GM18508 (cell line): ENCODE measurements around the gene ZSWIM7.
"Not testable (repeated sequence)": the region's sequence is repeated elsewhere in the genome, so short reads cannot be mapped to it uniquely, and the experiment has no call there.

Experiments used
- ATAC-seq: cut with Tn5 transposase; IDR thresholded peaks from one replicate; pipeline ENCODE4 v1.9.1; 2021; ENCODE audit warnings: moderate number of reproducible peaks; ENCODE audit not compliant: insufficient read depth, unreplicated experiment

The ZSWIM7 gene

GRCh38 chr17:15936481-15936880, 63.0 kb downstream of the ZSWIM7 start:
- not testable (repeated sequence) for ATAC-seq

DNA sequence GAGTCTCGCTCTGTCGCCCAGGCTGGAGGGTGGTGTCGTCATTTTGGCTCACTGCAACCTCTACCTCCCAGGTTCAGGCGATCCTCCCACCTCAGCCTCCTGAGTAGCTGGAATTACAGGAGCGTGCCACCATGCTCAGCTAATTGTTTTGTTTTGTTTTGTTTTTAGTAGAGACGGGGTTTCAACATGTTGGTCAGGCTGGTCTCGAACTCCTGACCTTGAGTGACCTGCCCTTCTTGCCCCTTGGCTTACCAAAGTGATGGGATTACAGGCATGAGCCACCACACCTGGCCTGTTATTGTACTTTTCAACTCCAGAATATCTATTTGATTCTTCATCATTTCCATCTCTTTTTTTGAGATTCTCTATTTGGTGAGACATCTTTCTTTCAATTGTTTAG, 63.6 kb downstream of the ZSWIM7 start:
- no peak for ATAC-seq

GRCh38 chr17:15934866-15935265, 64.6 kb downstream of the ZSWIM7 start:
- ATAC-seq: no peak

GRCh38 chr17:15931394-15931793, 68.1 kb downstream of the ZSWIM7 start:
- ATAC-seq: no peak

DNA sequence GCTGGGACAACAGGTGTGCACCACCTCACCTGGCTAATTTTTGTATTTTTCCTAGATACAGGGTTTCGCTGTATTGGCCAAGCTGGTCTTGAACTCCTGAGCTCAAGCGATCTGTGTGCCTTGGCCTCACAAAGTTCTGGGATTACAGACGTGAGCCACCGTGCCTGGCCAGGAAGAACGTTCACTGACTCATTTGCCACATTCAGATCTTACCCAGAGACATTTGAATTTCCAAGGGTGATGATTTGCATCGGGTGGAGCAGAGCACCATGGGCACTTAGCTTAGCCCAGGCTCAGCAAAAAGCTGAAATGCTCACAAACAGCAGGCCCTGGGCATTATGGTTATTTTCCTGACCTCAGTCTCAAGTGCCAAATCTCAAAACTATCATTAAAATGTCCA, 69.1 kb downstream of the ZSWIM7 start:
- no peak for ATAC-seq

DNA sequence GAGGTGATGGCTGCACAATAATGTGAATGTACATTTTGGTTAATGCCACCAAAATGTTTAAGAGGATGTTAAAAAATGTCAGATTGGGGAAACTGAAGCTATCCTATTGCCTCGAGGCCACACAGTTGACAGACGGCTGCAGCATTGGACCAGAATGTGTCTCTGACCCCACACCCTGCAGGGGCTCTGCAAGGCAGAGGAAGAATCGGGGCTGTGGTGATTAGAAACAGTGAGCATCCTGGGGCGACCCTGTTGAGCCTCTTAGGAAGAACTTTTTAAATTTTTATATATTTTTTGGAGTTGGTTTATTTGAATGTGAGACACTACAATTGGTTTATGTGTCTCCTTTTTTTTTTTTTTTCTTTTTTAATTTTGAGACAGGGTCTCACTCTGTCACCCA, 69.6 kb downstream of the ZSWIM7 start:
- ATAC-seq: no peak

GRCh38 chr17:15928286-15928785, 71.2 kb downstream of the ZSWIM7 start:
- no peak for ATAC-seq
